Prostate gland (tissue), 2 donors: ENCODE results near the gene CHIT1.

Experiments used
- CTCF ChIP-seq, 4 experiments: fragments of 200-600 bp in 2 of 4; fragments of 450-650 bp in 2 of 4; sonication (generic) in 2 of 4; IDR thresholded peaks; 1 replicate in 3 of 4; 2 replicates in 1 of 4; pipeline ENCODE4 v1.5.1; 2016 to 2019; ENCODE audit warnings: antibody characterized with exemption in 4 of 4, mild to moderate bottlenecking in 2 of 4, moderate library complexity in 2 of 4
- POLR2AphosphoS5 ChIP-seq: sonication (generic); formaldehyde crosslinking; IDR thresholded peaks from one replicate; pipeline ENCODE4 v1.6.1; 2017; ENCODE audit warnings: antibody characterized with exemption

- TF ChIP-seq CTCF (IDR thresholded peaks at IDR 0.05) (no peak), POLR2AphosphoS5 (peak; percentile 4)
Measured at GRCh38 chr1:203199816-203200571, 29.5 kb downstream of the CHIT1 start.
